GM21381 (cell line): ENCODE data around the gene SPEF1.

ENCODE experiments used
- ATAC-seq: cut with Tn5 transposase; IDR thresholded peaks from one replicate; pipeline ENCODE4 v1.9.1; 2021; ENCODE audit warnings: mild to moderate bottlenecking, moderate library complexity; ENCODE audit not compliant: unreplicated experiment

SPEF1 gene

DNA sequence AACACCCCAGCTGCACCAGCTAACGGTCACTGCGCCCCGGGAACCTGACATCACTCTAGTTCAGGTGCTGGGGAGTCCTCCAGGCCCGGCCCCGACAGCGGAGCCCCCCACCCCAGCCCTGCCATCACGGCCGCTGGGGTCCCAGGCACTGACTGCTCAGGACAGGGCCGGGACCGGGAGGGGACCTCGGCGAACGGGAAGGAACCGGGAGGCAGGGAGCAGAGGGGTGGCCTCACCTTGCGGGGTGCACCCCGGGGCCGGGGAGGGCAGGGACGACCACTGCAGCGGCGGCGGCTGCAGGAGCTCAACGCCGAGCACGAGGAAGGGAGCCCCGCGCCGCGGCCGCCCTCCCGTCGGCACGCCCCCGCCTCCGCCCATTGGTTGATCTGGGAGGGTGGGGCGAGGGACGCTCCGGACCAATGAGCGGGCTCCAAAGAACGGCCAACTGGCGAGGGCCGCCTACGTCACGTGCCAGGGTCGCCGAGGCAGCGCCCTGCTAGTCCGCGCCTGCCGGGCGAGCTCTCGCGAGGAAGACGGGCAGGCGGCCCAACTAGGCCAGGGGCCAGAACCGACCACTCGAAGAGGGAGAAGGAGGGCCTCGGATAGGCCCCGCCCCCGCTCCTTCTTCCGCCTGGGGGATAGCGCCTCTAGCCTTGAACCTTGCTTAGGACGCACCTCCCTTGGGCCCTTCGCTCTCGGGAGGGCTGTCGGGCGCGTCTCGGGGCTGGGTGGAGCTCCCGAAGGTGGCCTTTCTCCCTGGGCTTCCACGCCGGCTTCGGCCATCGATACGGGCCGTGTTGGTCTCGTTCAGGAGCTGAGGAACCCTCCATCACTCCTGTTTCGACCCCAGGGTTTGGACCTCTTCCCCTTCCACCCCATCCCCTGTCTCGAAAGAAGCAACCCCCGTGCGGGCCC, 13.6 kb downstream of the SPEF1 start, which contains the start of gene ADISSP:
TSS of gene ADISSP (minus strand) at position 327 of the 915 bp plus-strand sequence. CDS start 7,653 bp downstream, outside the sequence.
- ATAC-seq, result peak; percentile 93

DNA sequence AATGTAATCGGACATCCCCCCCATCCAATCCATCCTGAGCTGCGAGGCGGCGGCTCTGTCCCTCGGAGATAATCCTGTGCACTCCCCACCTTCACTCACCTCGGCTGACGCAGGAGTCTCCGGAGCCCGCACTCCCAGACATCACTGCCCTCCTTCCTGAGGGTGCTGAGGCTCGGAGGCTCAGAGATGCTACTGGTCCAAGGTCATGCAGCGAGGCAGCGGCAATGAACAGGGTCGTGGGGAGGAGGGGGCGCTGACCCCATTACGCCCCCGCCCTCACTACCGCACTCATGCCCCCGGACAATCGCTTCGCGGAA, 14.2 kb downstream of the SPEF1 start:
- ATAC-seq, result no peak

DNA sequence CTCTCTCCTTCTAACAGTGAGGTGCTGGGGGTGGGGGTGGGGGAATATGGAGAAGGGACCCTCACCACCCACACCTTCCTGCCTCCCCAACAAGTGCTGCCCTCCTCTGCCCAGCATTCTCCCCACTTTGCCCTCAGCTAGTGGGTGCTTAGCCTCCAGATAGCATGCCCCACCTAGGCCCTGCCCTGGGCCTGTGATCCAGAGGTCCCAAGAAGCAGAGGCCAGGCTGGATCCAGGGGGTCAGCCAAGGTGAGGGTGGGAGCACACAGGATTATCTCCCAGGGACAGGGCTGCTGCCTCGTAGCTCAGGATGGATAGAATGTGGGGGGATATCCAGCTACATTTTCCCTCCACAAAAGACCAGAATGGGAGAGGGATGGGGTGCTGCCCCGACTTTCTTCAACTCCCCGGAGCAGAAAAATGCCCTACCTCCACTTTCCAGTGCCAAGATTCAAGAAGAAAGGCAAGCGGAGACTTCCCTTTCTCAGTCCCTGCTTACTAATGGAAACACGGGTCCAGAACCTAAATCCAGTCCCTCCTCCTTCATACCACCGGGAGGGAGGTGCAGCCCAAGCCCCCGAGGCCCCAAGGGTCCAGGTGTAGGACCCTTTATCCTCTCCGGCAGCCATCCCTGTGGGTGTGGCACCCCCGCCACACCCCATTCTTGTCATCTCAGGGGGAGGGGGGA, 14.7 kb downstream of the SPEF1 start:
- ATAC-seq, result no peak

DNA sequence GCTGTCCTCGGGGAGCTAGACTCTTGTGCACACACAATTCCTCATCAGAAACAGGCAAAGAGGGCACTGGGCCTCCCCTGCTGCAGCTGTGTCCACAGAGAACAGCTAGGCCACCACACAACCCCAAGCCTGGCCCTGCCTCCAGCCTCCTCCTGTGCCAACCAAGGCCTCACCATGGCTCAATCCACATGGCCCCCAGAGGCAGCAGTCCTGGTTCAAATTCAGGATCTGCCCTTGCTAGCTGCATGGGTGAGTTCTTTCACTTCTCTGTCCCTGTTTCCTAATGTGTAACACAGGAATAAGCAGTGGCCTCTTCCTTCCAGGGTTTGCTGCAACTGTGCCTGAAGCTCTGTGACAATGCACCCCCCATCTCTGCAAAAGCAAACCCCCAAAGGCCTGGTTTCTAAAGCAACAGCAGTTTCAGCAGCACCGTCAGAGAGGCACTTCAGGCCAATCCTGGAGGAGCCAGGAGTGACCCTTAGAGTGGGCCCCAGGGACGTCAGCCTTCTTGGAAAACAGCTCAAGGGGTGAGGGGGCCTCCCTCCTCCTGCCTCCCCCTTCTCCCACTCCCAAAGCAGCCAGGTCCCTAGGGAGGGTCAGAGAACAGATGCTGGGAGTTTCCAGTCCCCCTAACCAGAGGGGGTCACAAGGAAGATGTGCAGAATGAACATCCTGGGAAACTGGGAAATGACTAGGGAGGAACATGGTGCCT, 15.9 kb downstream of the SPEF1 start:
- no peak for ATAC-seq

DNA sequence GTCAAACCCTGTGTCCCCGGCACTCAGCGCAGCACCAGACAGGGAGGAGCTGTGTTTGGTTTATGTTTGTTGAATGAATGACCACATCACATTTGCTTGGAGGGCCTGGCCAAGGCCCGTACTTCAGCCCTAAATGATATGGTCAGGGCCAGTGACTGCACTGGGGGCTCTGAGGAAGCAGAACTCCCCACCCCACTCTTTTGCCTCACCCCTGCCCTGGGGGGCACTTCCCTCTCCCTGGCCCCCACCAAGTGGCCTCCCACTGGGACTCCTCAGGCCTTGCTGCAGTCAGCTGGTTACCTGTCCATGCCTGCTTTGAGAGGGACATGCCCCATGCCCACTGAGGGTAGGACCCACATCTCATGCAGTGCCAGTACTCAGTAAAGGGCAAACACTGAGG, 16.6 kb downstream of the SPEF1 start:
- no peak for ATAC-seq

DNA sequence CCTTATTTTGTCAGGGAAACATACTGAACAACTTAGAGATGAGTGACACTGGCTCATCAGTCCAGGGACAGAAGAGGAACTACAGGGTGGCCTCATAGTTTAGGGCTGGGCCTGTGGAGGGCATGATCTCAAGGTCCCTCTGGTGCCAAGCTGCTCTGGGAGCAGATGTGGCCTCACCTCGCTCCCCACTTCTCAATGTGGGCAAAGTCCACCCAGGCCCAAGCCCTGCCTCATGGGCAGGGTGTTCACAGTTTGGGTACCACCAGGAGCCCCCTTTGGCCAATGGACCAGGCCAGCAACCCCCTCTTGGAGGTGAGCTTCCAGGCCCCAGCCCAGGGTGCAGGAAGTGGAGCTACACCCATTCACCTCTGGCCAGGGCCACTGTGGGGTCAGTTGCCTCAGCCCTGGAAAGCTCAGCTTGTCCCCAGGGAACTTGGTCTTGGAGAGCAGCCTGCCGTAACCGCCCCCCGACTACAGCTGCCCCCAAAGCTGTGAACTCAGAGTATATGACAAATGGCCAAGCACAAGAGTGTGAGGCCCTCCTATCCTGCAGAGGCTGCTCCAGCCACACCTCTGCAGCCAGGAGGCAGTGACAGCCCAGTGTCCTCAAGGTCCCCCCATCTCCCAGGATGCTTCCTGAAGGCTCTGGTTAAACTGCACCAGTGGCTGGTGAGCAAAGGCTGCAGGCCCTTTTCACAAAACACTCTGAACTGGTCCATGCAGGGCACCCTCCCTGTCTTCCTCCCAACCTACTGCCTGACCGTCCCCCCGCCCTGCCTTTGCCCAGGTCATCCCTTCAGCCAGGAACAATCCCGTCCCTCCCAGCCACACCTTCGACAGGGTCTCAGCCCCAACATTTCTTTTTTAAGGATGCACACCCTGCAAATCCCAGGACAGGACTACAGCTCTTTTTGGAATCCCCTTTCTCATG, 17.3 kb downstream of the SPEF1 start:
- no peak for ATAC-seq

DNA sequence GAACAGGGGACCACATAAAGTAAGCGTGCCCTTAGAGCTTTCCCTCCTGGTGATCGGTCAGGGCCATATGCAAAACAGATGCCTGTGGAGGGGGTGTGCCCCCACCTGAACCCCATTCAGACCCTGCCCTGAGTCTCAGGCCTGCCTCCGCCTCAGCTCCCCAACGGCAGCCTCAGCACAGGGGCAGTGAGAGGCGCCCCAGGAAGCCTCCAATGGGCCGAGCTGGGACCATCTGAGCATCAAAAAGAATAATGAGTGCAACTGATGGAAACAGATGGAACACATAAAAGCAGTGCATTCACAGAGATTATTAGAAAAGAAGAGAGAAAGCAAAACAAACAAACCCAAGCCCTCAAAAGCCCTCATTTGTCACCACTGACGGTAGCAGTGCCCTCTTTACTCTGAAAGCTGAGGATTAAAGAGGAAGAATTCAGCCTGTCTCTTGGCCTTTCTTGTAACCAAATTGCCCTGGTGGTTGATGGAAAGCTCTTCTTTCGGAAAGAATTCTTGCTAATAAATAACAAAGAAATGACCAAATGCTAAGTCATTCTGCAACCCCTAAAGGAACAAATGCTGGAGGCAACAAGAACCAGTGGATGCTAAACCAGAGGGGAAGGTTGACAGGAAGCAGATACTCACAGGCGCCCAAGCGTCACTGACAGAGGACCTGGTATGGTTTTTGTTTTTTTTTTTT, 20.4 kb downstream of the SPEF1 start:
- no peak for ATAC-seq

DNA sequence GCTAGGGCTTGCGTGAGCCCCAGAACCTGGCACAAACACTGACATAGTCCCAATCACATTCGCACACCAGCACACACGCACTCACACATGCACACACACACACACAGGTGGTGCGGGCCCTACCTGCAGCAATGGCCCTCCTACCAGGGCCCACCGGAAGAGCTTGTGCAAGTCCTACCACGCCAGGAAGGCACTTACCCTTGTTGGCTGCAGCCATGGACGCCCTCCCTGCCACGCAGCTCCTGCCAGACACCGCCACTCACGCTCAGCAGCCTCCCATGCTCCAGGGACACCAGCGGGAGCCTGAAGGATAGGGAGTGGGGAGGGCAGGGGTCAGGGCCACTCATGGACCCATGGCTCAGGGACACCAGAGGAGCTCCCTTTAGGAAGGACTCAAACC, 21.4 kb downstream of the SPEF1 start:
- no peak for ATAC-seq

DNA sequence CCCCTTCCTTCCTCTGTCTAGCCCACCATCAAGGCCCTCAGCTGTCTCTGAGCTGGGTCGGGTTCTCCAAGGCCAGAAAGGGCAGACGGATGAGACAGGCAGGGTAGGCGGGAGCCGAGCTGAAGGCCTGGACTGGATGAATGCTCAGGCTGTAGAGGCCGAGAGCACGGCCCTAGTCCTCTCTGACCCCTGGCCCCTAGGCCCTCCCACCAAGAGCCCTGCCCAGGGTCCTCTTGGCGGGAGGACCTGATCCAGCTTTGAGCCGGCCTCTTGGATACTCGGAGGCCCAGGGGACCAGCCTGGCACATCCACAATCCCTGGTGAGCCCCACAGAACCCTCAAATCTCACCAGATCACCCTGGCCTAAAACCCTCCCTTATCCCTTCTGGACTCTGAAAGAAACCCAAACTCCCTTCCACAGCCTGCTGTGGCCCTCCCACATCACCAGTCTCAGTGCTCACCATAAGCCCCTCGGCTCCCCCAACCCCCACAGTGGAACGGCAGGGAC, 21.9 kb downstream of the SPEF1 start:
- no peak for ATAC-seq

GRCh38 chr20:3758566-3758965, 22.7 kb downstream of the SPEF1 start:
- ATAC-seq, result no peak

DNA sequence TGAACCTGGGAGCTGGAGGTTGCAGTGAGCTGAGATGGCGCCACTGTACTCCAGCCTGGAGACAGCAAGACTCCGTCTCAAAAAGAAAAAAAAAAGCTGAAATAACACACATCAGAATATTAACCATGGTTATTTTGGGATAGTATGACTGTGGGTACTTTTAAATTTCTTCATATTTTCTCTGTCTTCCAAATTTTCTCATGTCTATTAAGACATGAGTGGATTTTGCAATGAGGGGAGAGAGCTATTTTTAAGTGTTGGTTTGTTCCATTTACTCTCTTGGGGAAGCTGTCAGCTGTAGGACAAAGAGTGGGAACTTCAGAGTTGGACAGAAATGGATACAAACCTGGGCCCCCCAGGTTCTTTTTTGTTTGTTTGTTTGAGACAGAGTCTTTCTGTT, 24.0 kb downstream of the SPEF1 start:
- ATAC-seq, result no peak

DNA sequence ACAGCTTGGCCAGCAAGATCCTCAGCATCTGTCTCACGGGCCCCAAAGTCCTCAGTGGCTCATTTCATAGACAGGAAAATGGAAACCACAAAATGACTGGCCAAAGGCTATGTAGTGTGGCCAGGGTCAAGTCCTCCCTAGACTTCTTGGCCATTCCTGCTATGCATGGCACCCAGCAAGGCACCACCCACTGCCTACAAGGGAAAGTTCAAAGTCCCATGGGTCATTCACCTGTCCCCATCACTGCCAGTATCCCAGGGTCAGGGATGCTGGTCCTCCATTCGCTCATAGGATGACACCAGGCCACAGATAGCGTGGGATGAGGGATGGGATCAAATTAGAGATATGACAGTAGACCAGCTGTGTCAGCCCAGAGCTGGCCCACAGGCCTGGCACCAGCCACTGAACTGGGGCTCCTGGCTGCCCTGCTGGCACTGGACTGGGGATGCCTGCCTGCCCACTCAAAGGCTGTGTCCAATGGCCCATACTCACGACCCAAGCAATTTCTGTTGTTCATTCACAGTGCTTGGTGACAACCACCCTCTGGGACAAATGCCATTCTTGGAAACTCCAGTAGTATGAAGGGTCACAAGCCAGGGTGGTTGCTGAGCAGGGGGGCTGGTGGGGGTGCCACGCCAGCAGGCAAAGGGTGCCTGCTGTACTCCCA, 25.3 kb downstream of the SPEF1 start:
- ATAC-seq, result no peak

DNA sequence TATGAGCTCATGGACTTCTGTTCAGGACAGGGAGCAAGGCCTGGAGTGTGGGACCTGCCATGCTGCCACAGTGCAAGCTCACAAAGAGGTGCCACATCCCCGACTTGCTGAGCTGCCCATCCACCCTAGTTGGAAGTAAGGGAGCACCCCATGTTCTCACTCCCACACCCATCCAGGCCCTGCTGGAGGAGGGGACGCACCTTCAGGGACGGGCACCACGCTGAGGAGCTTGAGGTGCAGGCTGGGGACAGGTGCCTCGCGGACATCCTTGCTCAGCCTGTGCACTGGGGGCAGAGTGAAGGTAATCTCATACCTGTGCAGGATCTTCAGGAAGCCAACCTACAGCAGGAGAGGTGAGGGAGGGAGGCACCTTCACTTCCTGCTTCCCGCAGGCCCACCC, 26.0 kb downstream of the SPEF1 start:
- ATAC-seq, result no peak

GRCh38 chr20:3754276-3754630, 27.0 kb downstream of the SPEF1 start:
- ATAC-seq, result no peak

GRCh38 chr20:3753501-3754275, 27.6 kb downstream of the SPEF1 start:
- no peak for ATAC-seq

GRCh38 chr20:3753098-3753497, 28.1 kb downstream of the SPEF1 start:
- ATAC-seq, result no peak

DNA sequence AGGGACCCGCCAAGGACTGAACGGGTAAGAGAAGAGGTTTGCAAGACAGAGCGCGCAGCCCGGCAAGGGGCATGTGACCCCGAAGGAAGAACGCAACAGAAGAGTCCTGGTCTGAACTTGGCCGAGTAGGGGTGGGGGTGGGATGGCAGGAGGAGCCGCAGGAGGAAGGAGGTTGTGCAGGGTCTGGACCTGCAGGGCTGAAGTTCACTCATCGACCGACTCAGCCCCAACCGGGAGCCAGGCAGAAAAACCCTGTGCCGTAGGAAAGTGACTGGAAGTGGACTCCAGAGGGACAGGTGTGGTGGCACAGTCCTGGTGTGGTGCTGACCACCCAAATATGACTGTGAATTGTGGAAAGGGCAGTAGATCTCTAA, 28.9 kb downstream of the SPEF1 start:
- ATAC-seq, result no peak

DNA sequence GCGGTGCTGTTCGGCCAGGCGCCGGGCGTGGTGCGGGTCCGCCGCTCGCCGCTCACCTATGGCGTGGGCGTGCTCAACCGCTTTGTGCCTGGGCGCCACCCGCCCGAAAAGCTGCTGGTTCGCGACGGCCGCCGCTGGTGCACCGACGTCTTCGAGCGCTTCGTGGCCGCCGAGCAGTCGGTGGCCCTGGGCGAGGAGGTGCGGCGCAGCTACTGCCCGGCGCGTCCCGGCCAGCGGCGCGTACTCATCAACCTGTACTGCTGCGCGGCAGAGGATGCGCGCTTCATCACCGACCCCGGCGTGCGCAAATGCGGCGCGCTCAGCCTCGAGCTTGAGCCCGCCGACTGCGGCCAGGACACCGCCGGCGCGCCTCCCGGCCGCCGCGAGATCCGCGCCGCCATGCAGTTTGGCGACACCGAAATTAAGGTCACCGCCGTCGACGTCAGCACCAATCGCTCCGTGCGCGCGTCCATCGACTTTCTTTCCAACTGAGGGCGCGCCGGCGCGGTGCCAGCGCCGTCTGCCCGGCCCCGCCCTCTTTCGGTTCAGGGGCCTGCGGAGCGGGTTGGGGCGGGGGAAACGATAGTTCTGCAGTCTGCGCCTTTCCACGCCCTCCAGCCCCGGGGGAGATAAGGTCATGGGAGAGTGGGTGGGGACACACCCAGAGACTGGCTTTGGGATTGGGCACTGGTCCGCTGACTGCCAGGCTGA, 29.4 kb downstream of the SPEF1 start:
- ATAC-seq, result no peak
